ENCODE results near the gene COL6A2. TPM values are rescaled to one million over a fixed set of nuclear protein-coding genes. Genes with fewer than 3 reads are reported as not detected.

Gene COL6A2
- total RNA-seq, 1 donor from 2014 or later = 5.2 TPM

GRCh38 chr21:46158666-46159300 is 60.9 kb downstream of the COL6A2 start:
- no peaks in the 10 kb centered on the region for H3K27me3 ChIP-seq
- no peaks in the 10 kb centered on the region for H4K20me1 ChIP-seq (ENCODE audit: low read depth)
- peaks cover under 1% of the 10 kb centered on the region for H3K4me1 ChIP-seq
- no peaks in the 10 kb centered on the region for H3K9me3 ChIP-seq (ENCODE audit: low read depth)
- H3K4me1 Mint-ChIP-seq = peaks cover 9% of the 10 kb centered on the region
- no peak for DNase-seq (ENCODE audit: low spot score)
- H3K36me3 Mint-ChIP-seq = peaks cover 8% of the 10 kb centered on the region
- no peak overlapping the region for H3K27ac ChIP-seq
- no peak overlapping the region for H3K4me3 Mint-ChIP-seq
- no peak overlapping the region for H3K4me2 ChIP-seq
- H3K4me3 ChIP-seq = no peak overlapping the region
- peak overlapping the region; percentile 74 for H3K27ac Mint-ChIP-seq
- TF ChIP-seq EZH2 (IDR thresholded peaks at IDR 0.05) (no peak), CTCF (IDR thresholded peaks at IDR 0.05) (no peak), EZH2phosphoT487 (IDR thresholded peaks at IDR 0.05) (no peak)
- H3F3A ChIP-seq (ENCODE audit: low read depth) = peaks cover 3% of the 10 kb centered on the region
- H2AFZ ChIP-seq (replicated peaks) = no peak overlapping the region
- H3K27me3 Mint-ChIP-seq (ENCODE audit: insufficient read depth, low read depth) = peaks cover 6% of the 10 kb centered on the region
- no peaks in the 10 kb centered on the region for H3K36me3 ChIP-seq
- H3K79me2 ChIP-seq (ENCODE audit: low read depth) = no peaks in the 10 kb centered on the region
- peaks cover 7% of the 10 kb centered on the region for H3K9me3 Mint-ChIP-seq
- H3K9ac ChIP-seq = no peak overlapping the region

GRCh38 chr21:46159390-46159789 is 61.5 kb downstream of the COL6A2 start:
- Histone ChIP-seq H2AFZ (replicated peaks) (no peak overlapping the region), H3K27me3 (no peaks in the 10 kb centered on the region), H3K27ac (no peak overlapping the region), H4K20me1 (ENCODE audit: low read depth) (no peaks in the 10 kb centered on the region), H3K79me2 (ENCODE audit: low read depth) (no peaks in the 10 kb centered on the region), H3K4me2 (no peak overlapping the region), H3F3A (ENCODE audit: low read depth) (peaks cover 3% of the 10 kb centered on the region), H3K9ac (no peak overlapping the region), H3K36me3 (no peaks in the 10 kb centered on the region), H3K9me3 (ENCODE audit: low read depth) (no peaks in the 10 kb centered on the region), H3K4me1 (no peaks in the 10 kb centered on the region), H3K4me3 (no peak overlapping the region)
- Mint-ChIP-seq H3K4me3 (no peak overlapping the region), H3K9me3 (peaks cover 7% of the 10 kb centered on the region), H3K36me3 (peaks cover 9% of the 10 kb centered on the region), H3K4me1 (peaks cover 9% of the 10 kb centered on the region), H3K27ac (peak overlapping the region; percentile 50), H3K27me3 (ENCODE audit: insufficient read depth, low read depth) (peaks cover 6% of the 10 kb centered on the region)
- TF ChIP-seq CTCF (IDR thresholded peaks at IDR 0.05) (no peak), EZH2 (IDR thresholded peaks at IDR 0.05) (no peak), EZH2phosphoT487 (IDR thresholded peaks at IDR 0.05) (no peak)
- peak; percentile 1 for DNase-seq (ENCODE audit: low spot score)

GRCh38 chr21:46159841-46160656 is 62.1 kb downstream of the COL6A2 start:
- no peak overlapping the region for H3K4me3 ChIP-seq
- H3F3A ChIP-seq (ENCODE audit: low read depth) = peaks cover 3% of the 10 kb centered on the region
- H3K79me2 ChIP-seq (ENCODE audit: low read depth) = no peaks in the 10 kb centered on the region
- H3K4me1 ChIP-seq = no peaks in the 10 kb centered on the region
- no peaks in the 10 kb centered on the region for H3K36me3 ChIP-seq
- H3K9me3 ChIP-seq (ENCODE audit: low read depth) = no peaks in the 10 kb centered on the region
- peak; percentile 0 for DNase-seq (ENCODE audit: low spot score)
- TF ChIP-seq EZH2phosphoT487 (IDR thresholded peaks at IDR 0.05) = no peak
- TF ChIP-seq CTCF (IDR thresholded peaks at IDR 0.05) = no peak
- H3K27ac ChIP-seq = no peak overlapping the region
- H3K27me3 Mint-ChIP-seq (ENCODE audit: insufficient read depth, low read depth) = peaks cover 6% of the 10 kb centered on the region
- peaks cover 9% of the 10 kb centered on the region for H3K36me3 Mint-ChIP-seq
- no peak overlapping the region for H3K4me3 Mint-ChIP-seq
- no peak overlapping the region for H3K27ac Mint-ChIP-seq
- H3K9me3 Mint-ChIP-seq = peaks cover 7% of the 10 kb centered on the region
- H3K4me2 ChIP-seq = no peak overlapping the region
- no peak overlapping the region for H2AFZ ChIP-seq (replicated peaks)
- no peak overlapping the region for H3K9ac ChIP-seq
- no peaks in the 10 kb centered on the region for H3K27me3 ChIP-seq
- peaks cover 9% of the 10 kb centered on the region for H3K4me1 Mint-ChIP-seq
- H4K20me1 ChIP-seq (ENCODE audit: low read depth) = no peaks in the 10 kb centered on the region

All from neural progenitor cell (in vitro differentiated cells).